CD14-positive monocyte (primary cell): ENCODE data around the gene SLAMF9. TPM values are rescaled to one million over a fixed set of nuclear protein-coding genes. Genes with fewer than 3 reads are reported as not detected.

Experiments used
- DNase-seq, 3 donors: peaks; one replicate each; pipeline ENCODE4 v3.0.0-alpha.2; 2011 to 2022
- H2AFZ ChIP-seq: 2 replicates; pipeline ENCODE4 v1.6.0; 2012; ENCODE audit warnings: mild to moderate bottlenecking, low read depth, low read length, inconsistent platforms; ENCODE audit not compliant: insufficient read depth, poor library complexity, severe bottlenecking
- H3K27ac ChIP-seq, 2 donors: 1 replicate in 1 of 2; 2 replicates in 1 of 2; pipeline ENCODE4 v1.5.1; 2012 to 2013; ENCODE audit warnings: low read length in 2 of 2, control low read depth in 1 of 2, inconsistent platforms in 1 of 2, low read depth in 1 of 2, mild to moderate bottlenecking in 1 of 2
- H3K27me3 ChIP-seq, 2 donors: one replicate each; pipeline versions ENCODE4 v1.6.0 to v1.6.1; 2011 to 2013; ENCODE audit warnings: low read length in 2 of 2; ENCODE audit not compliant: control insufficient read depth in 2 of 2, insufficient read depth in 2 of 2
- H3K36me3 ChIP-seq, 2 donors: replicated peaks in 1 of 2; 1 replicate in 1 of 2; 2 replicates in 1 of 2; pipeline versions ENCODE4 v1.5.1 to v1.6.1; 2012 to 2013; ENCODE audit warnings: low read length in 2 of 2, control low read depth in 1 of 2, inconsistent platforms in 1 of 2, mild to moderate bottlenecking in 1 of 2; ENCODE audit not compliant: insufficient read depth in 2 of 2, control insufficient read depth in 1 of 2
- H3K4me1 ChIP-seq, 2 donors: 1 replicate in 1 of 2; 2 replicates in 1 of 2; pipeline versions ENCODE4 v1.5.1 to v1.6.1; 2012 to 2013; ENCODE audit warnings: low read length in 2 of 2, control low read depth in 1 of 2, inconsistent platforms in 1 of 2, mild to moderate bottlenecking in 1 of 2, moderate library complexity in 1 of 2; ENCODE audit not compliant: insufficient read depth in 2 of 2, control insufficient read depth in 1 of 2
- H3K4me2 ChIP-seq: replicated peaks from 2 replicates; pipeline ENCODE3; 2012; ENCODE audit warnings: low read length, moderate library complexity, mild to moderate bottlenecking; ENCODE audit not compliant: poor library complexity, severe bottlenecking; ENCODE audit errors: extremely low read depth
- H3K4me3 ChIP-seq, 3 experiments: fragments of 200-600 bp in 1 of 3; sonication (generic) in 1 of 3; replicated peaks in 1 of 3; 1 replicate in 2 of 3; 2 replicates in 1 of 3; pipeline ENCODE4 v1.5.1; 2011 to 2013; ENCODE audit warnings: low read length in 3 of 3, mild to moderate bottlenecking in 3 of 3, control low read depth in 2 of 3, low read depth in 2 of 3, inconsistent platforms in 1 of 3, moderate library complexity in 1 of 3
- H3K79me2 ChIP-seq: 2 replicates; pipeline ENCODE4 v1.6.0; 2012; ENCODE audit warnings: mild to moderate bottlenecking, control low read depth, inconsistent platforms, low read length, moderate library complexity; ENCODE audit not compliant: insufficient read depth
- H3K9ac ChIP-seq: 2 replicates; pipeline ENCODE4 v1.6.0; 2017; ENCODE audit warnings: low read length, mild to moderate bottlenecking; ENCODE audit not compliant: insufficient read depth, poor library complexity, severe bottlenecking
- H3K9me3 ChIP-seq, 2 donors: replicated peaks in 1 of 2; 1 replicate in 1 of 2; 2 replicates in 1 of 2; pipeline versions ENCODE4 v1.5.1 to v1.6.1; 2012 to 2013; ENCODE audit warnings: low read length in 2 of 2, control low read depth in 1 of 2; ENCODE audit not compliant: control insufficient read depth in 1 of 2, insufficient read depth in 1 of 2
- H4K20me1 ChIP-seq: 2 replicates; pipeline ENCODE4 v1.6.0; 2012; ENCODE audit warnings: mild to moderate bottlenecking, low read length, control low read depth, moderate library complexity; ENCODE audit not compliant: insufficient read depth
- H3K27ac Mint-ChIP-seq, 7 donors: one replicate each; pipeline ENCODE4 v1.8.0; 2020; ENCODE audit warnings: mild to moderate bottlenecking in 7 of 7, mixed read lengths in 7 of 7, moderate library complexity in 6 of 7, inconsistent platforms in 2 of 7
- H3K27me3 Mint-ChIP-seq, 3 donors: one replicate each; pipeline ENCODE4 v1.8.0; 2021 to 2022; ENCODE audit warnings: low read depth in 3 of 3, mild to moderate bottlenecking in 3 of 3, mixed read lengths in 3 of 3, moderate library complexity in 3 of 3, inconsistent platforms in 1 of 3
- H3K36me3 Mint-ChIP-seq, 2 donors: one replicate each; pipeline ENCODE4 v1.8.0; 2020; ENCODE audit warnings: mixed read lengths in 2 of 2, inconsistent platforms in 1 of 2, mild to moderate bottlenecking in 1 of 2
- H3K4me1 Mint-ChIP-seq: one replicate; pipeline ENCODE4 v1.8.0; 2020; ENCODE audit warnings: mild to moderate bottlenecking, mixed read lengths
- H3K4me3 Mint-ChIP-seq, 2 donors: one replicate each; pipeline ENCODE4 v1.8.0; 2020; ENCODE audit warnings: mild to moderate bottlenecking in 2 of 2, mixed read lengths in 2 of 2, moderate library complexity in 1 of 2
- H3K9me3 Mint-ChIP-seq, 7 donors: one replicate each; pipeline ENCODE4 v1.8.0; 2020 to 2022; ENCODE audit warnings: mixed read lengths in 7 of 7, mild to moderate bottlenecking in 6 of 7, moderate library complexity in 6 of 7, inconsistent platforms in 2 of 7
- WGBS: methylation state at CpG from one replicate; pipeline ENCODE4 v1.1.5; 2013; ENCODE audit warnings: missing lambda C conversion rate; ENCODE audit not compliant: insufficient coverage; 5-methylcytosine and 5-hydroxymethylcytosine counted together
- intact Hi-C, 2 donors: fragments of 100-400 bp; cut with micrococcal nuclease; formaldehyde crosslinking; loops; one replicate each; pipeline versions ENCODE4 v1.15.0 to v1.15.1; 2023
- polyA plus RNA-seq, 3 donors: library from polyadenylated mRNA; depleted of rRNA in 1 of 3; unstranded in 2 of 3; stranded (reverse) in 1 of 3; fragments of 300-500 nt in 2 of 3; fragments of >200 nt in 1 of 3; fragmentation: Illumina TruSeq in 2 of 3; gene quantifications; 1 replicate in 2 of 3; 2 replicates in 1 of 3; pipeline ENCODE4 v1.2.3, GENCODE V29; 2012 to 2021
- TF ChIP-seq, protein P1 (sequence below): fragments of 200-600 bp; IDR thresholded peaks from one replicate; pipeline ENCODE4 v1.8.0; 2022; ENCODE audit warnings: antibody characterized with exemption, mild to moderate bottlenecking

Gene SLAMF9
- polyA plus RNA-seq, 3 donors = 0.17 TPM; not detected in 2

DNA sequence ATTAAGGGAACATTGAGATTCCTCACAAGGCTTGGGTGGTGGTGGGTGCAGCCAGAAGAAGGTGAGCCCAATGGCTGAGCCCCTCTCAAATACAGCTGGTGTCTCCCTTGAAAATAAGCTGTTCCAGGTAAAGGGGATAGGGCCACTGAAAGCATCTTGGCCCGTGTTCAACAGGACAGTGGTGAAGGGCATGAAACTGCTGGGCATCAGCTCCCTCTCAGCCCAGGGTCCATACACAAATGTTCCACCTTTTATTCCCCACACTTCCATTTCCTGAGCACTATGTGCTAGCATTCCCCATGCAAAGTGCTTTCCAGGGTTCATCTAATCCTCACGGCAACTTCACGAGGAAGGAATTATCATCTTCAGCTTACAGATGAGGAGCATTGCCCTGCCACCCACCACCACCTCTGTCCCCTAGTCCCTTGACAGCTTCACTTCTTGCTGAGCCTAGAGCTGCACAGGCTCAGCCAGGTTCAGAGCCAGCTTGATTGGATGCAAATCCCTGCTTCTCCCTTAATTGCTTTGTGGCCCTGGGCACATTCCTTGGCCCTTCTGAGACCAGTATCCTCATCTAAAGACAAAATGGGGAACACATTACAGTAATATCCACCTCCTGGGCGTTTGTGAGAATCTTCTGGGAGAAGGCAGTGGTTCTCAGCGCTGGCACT, 38.3 kb downstream of the SLAMF9 start:
- Histone ChIP-seq H3K4me2 (no peak overlapping the region), H3K27me3 (no peaks in the 10 kb centered on the region), H2AFZ (no peak overlapping the region), H3K79me2 (peaks cover 17% of the 10 kb centered on the region), H3K27ac (peak overlapping the region in 1 of 2 donors; percentile 20), H3K9me3 (no peaks in the 10 kb centered on the region), H3K4me1 (peaks cover 14 to 21% of the 10 kb centered on the region in 2 donors), H4K20me1 (peaks cover 35% of the 10 kb centered on the region), H3K9ac (no peak overlapping the region), H3K4me3 (no peak overlapping the region), H3K36me3 (peaks cover 46 to 60% of the 10 kb centered on the region in 2 donors)
- peaks cover 69 to 72% of the 10 kb centered on the region in 2 donors for H3K36me3 Mint-ChIP-seq
- TF ChIP-seq, protein P1, sequence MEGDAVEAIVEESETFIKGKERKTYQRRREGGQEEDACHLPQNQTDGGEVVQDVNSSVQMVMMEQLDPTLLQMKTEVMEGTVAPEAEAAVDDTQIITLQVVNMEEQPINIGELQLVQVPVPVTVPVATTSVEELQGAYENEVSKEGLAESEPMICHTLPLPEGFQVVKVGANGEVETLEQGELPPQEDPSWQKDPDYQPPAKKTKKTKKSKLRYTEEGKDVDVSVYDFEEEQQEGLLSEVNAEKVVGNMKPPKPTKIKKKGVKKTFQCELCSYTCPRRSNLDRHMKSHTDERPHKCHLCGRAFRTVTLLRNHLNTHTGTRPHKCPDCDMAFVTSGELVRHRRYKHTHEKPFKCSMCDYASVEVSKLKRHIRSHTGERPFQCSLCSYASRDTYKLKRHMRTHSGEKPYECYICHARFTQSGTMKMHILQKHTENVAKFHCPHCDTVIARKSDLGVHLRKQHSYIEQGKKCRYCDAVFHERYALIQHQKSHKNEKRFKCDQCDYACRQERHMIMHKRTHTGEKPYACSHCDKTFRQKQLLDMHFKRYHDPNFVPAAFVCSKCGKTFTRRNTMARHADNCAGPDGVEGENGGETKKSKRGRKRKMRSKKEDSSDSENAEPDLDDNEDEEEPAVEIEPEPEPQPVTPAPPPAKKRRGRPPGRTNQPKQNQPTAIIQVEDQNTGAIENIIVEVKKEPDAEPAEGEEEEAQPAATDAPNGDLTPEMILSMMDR = no peak
- no peak for DNase-seq
- H3K27me3 Mint-ChIP-seq = peaks cover 1 to 2% (median 1%) of the 10 kb centered on the region in 3 donors
- peak overlapping the region in 6 of 7 donors; percentile 57 to 73 (median 67) for H3K27ac Mint-ChIP-seq
- H3K4me3 Mint-ChIP-seq = no peak overlapping the region
- 88% methylated on average over 2 of the region's 5 CpGs for WGBS
- peaks cover 26% of the 10 kb centered on the region for H3K4me1 Mint-ChIP-seq
- intact Hi-C loops = no loop called here
- no peaks in the 10 kb centered on the region for H3K9me3 Mint-ChIP-seq

DNA sequence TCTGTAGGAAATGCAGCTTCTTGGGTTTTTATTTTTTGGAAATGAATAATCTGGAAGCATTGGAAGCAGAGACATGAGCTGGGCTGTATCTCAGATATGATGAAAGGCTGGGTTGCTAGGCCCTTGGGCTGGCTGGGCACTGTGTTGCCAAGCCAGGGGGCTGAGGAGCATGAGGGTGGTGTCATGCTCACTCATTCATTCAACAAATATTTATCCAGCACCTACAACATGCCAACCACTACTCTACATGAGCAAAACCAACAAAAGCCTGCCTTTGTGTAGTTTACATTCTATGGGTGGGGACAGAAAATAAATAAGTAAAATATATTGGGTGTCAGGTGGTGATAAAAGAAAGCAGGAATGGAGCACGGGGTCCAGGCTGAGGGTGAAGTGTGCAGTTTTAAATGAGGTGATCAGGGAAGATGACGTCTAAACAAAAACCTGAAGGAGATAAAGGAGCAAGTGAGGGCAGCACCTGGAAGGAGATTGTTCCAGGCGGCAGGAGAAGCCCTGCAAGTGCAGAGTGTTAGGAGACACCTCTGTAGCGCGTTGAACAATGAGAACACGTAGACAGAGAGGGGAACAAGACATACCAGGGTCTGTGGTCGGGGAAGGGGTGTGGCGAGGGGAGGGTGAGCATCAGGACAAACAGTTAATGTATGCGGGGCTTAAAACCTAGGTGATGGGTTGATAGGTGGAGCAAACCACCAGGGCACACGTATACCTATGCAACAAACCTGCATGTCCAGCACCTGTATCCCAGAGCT, 39.6 kb downstream of the SLAMF9 start:
- WGBS = 87% methylated on average over 6 of the region's 10 CpGs
- peak overlapping the region in 3 of 7 donors; percentile 2 to 79 (median 59) for H3K27ac Mint-ChIP-seq
- peaks cover 5% of the 10 kb centered on the region for H3K79me2 ChIP-seq
- H3K9ac ChIP-seq = no peak overlapping the region
- no peak for DNase-seq
- peaks cover 1 to 5% (median 1%) of the 10 kb centered on the region in 3 donors for H3K27me3 Mint-ChIP-seq
- TF ChIP-seq, protein P1 = no peak
- no peak overlapping the region for H3K4me2 ChIP-seq
- intact Hi-C loops = no loop called here
- H3K4me3 ChIP-seq = no peak overlapping the region
- no peak overlapping the region for H2AFZ ChIP-seq
- peaks cover 56 to 64% of the 10 kb centered on the region in 2 donors for H3K36me3 Mint-ChIP-seq
- H3K9me3 Mint-ChIP-seq = no peaks in the 10 kb centered on the region
- peaks cover 23 to 29% of the 10 kb centered on the region in 2 donors for H3K4me1 ChIP-seq
- no peaks in the 10 kb centered on the region for H3K27me3 ChIP-seq
- no peak overlapping the region for H3K4me3 Mint-ChIP-seq
- H4K20me1 ChIP-seq = peaks cover 23% of the 10 kb centered on the region
- no peak overlapping the region for H3K27ac ChIP-seq
- no peaks in the 10 kb centered on the region for H3K9me3 ChIP-seq
- H3K36me3 ChIP-seq = peaks cover 33 to 48% of the 10 kb centered on the region in 2 donors
- peaks cover 34% of the 10 kb centered on the region for H3K4me1 Mint-ChIP-seq
